HG03432 (cell line): ENCODE data around the gene EPOP.

Experiments
- ATAC-seq: cut with Tn5 transposase; IDR thresholded peaks from one replicate; pipeline ENCODE4 v1.9.1; 2021; ENCODE audit warnings: mild to moderate bottlenecking, moderate library complexity; ENCODE audit not compliant: unreplicated experiment

EPOP gene

DNA sequence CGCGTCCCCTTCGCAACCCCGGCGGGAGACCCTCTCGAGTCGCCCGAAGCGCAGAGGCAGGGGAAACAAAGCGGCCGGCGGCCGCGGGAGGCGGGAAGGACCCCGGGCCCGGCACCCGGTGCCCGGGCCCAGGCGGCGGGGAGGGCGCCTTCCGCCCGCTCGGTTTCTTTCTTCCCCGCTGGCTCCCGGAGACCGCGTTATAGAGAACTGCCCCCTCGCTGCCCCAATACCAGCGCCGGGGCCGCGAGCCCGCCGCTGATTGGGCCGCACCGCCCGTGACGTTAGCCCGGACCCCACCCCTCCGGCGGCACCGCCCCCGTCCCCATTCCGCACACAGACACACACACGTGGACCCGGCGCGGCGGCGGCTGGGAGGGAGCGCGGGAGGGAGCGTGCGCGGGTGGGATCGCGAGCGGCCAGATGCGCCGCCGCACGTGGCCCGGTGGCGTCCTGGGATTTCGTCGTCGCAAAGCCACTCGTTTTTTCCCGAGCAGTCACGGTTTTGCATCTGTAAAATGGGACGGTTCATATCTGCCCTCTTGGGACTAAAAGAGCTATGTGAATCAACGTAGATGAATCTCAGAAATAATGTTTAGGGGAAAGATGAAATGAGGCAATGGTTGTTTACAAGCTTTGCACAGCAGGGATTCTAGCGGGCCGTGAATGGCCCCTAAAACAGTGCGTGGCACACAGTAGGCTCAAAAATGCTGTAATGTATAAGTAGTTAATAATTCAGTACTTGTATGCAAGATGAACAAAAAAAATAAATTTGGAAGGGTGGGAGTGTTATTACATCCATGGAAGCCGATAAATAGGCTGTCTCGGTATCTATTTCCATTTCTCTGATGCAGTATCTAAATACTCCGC, at the start of gene EPOP:
Gene EPOP (minus strand): TSS at position 209 of the 867 bp plus-strand sequence. CDS start 462 bp downstream, outside the sequence.
- ATAC-seq: peak; percentile 84

DNA sequence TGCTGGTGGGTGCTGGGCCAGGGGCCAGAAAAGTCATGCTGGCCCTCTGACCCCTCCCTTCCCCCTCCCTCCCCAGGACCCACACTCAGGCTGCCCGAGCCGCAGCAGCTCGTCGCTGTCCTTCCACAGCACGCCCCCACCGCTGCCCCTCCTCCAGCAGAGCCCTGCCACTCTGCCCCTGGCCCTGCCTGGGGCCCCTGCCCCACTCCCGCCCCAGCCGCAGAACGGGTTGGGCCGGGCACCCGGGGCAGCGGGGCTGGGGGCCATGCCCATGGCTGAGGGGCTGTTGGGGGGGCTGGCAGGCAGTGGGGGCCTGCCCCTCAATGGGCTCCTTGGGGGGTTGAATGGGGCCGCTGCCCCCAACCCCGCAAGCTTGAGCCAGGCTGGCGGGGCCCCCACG, 47.0 kb upstream of the EPOP start:
- ATAC-seq: no peak

DNA sequence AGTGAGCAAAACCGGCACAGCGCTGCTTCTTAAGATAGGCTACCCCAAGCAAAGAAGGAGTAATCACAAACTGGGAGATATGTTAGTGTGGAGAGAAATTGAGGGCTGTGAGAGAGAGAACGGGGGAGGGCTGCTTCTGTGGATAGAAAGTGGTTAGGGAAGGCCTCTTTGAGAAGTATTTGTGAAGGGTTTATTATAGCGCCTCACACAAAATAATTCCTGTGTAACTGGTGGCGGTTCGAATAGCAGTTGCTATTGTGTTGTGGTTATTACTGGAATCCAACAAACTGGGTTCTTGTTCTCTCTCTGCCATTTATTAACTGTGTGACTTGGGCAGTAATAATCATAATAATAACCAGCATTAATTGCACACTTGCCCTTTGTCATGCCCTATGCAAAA, 46.2 kb upstream of the EPOP start:
- ATAC-seq: no peak

DNA sequence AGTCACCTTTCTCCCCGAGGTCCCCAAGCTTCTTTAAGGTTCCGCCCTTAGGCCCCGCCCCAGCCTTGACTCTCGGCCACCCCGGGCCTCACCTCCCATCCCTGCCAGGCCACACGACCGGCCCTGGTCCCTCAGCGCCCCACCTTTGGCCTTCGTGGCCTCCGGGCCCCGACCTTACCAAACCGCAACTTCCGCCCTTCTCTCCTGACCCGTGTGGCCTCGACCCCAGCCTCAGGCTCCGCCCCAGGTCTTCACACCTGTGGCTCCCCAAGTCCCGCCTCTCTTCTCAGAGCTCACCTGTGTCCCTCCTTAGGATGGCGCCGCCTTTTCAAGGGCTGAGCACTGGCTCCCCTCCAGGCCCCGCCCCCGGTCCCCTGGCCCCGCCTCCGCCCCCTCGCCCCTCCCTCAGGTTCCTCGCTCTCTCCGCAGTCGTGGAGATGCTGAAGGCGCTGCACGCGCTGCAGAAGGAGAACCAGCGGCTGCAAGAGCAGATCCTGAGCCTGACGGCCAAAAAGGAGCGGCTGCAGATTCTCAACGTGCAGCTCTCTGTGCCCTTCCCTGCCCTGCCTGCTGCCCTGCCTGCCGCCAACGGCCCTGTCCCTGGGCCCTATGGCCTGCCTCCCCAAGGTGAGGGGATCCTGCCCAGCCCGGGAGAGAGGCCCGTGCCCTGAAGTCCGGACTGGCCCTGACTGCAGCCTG, 45.3 kb upstream of the EPOP start:
- no peak for ATAC-seq

DNA sequence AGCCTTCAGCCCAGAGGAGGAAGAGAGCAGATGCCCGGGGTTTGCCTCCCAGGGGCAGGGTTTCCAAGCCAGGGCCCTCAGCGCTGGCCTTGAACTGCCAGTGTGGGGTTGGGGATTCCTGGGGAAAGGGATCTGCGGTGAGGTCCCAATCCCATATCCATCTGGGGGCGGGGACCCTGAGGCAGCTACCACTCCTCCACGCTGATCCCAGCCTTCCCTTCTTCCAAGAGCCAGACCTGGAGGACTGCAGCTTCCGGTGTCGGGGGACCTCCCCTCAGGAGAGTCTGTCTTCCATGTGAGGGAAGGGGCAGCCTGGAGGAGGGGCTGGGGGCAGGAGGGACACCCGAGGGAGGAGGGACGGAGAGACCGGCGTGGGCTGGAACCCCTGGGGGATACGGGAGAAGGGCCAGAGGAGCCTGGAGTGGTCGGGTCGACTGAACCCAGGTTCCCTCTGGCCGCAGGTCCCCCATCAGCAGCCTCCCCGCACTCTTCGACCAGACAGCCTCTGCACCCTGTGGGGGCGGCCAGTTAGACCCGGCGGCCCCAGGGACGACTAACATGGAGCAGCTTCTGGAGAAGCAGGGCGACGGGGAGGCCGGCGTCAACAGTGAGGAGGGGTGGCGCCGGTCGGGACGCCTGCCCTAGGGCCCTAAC, 44.7 kb upstream of the EPOP start:
- no peak for ATAC-seq

DNA sequence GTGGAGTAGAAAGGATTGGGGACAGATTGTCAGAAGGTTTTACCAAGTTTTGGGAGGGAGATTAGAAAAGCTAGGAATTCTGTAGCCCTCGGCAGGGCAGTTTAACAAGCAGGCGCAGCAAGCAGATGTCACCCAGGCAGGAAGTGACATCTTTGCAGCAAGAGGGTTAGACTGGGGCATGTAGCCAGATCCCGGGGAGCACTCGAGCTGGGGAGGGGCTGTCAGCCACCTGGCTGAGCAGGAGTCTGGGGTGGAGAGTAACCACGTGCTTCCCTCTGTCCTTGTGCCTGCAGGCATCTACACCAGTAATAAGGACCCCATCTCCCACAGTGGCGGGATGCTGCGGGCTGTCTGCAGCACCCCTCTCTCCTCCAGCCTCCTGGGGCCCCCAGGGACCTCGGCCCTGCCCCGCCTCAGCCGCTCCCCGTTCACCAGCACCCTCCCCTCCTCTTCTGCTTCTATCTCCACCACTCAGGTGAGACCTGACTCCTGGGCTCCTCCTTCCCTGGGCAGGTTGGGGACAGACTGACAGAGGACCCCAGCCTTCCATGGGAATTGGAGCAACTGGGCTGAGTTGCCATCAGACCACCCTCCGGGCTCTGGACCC, 42.5 kb upstream of the EPOP start:
- ATAC-seq: no peak

DNA sequence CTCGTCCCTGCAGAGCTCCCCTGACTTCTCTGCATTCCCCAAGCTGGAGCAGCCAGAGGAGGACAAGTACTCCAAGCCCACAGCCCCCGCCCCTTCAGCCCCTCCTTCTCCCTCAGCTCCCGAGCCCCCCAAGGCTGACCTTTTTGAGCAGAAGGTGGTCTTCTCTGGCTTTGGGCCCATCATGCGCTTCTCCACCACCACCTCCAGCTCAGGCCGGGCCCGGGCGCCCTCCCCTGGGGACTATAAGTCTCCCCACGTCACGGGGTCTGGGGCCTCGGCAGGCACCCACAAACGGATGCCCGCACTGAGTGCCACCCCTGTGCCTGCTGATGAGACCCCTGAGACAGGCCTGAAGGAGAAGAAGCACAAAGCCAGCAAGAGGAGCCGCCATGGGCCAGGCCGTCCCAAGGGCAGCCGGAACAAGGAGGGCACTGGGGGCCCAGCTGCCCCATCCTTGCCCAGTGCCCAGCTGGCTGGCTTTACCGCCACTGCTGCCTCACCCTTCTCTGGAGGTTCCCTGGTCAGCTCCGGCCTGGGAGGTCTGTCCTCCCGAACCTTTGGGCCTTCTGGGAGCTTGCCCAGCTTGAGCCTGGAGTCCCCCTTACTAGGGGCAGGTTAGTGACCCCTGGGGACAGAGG, 41.7 kb upstream of the EPOP start:
- ATAC-seq: no peak

DNA sequence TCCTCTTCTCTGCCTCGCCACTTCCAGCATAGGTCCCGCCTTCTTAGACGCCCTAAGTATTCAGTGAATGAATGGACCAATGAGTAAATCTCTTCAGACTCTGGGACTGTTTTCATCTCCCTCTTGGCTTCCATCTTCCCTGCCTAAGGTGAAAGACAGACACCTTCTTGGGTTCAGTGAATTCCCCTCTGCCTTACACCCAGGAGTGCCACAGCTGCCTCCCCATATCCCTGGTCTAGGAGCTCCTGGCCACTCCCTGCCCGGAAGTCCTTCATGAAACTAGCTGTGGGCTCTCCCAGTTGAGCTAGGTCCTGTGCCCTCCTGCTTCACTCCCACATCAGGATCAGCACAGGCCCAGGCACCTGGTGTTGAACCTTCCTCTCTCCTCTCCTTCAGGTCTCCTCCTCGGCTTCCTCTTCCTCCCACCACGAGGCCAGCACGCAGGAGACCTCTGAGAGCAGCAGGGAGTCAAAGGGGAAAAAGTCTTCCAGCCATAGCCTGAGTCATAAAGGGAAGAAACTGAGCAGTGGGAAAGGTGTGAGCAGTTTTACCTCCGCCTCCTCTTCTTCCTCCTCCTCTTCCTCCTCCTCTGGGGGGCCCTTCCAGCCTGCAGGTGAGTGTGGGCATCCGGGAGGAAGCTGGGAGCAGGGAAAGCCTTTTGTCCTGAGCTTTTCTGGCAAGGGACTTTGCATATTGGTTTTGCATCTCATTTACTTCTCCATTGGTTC, 40.6 kb upstream of the EPOP start:
- no peak for ATAC-seq

DNA sequence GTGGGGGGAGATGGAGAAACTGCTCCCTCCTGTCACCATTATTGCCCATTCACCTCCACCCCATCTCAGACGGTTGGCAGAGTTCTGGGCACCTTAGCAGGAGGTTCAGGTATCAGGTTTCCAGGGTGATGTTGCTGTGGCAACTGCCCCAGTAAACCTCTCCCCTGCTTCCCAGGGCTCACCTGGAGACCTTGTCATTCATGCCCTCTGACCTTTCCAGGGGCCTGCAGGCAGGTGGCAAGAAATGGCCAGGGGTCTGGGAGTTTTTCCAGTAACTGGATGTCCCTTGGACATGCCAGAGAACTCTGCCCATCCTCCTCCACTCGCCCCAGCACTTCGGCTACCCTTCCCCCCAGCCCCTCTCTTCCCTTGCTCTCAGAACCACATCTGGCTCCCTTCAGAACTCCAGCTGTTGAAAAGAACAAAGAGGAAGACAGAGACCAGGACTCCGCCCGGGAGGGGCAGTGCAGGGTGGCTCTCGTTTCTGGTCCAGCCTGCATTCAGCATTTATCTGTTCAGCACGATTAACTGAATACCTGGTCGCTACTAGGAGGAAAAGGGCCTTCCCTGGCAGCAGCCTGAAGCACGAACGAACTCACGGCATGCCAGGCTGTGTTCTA, 38.8 kb upstream of the EPOP start:
- no peak for ATAC-seq

DNA sequence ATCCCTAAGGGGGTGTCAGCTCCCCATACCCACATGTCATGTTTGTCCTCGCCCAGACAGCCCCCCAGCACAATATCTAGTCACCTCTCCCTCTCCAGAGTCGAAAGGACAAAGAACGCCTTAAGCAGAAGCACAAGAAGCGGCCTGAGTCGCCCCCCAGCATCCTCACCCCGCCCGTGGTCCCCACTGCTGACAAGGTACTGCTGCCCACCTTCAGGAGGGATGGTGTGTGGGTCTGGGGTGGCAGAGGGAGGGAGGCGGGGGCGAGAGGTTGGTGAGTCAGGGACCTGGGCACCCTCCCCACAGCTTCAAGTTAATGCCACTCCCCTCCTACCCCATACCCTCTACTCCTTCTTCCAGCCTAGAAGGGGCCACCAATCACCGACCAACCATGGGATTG, 37.8 kb upstream of the EPOP start:
- no peak for ATAC-seq

DNA sequence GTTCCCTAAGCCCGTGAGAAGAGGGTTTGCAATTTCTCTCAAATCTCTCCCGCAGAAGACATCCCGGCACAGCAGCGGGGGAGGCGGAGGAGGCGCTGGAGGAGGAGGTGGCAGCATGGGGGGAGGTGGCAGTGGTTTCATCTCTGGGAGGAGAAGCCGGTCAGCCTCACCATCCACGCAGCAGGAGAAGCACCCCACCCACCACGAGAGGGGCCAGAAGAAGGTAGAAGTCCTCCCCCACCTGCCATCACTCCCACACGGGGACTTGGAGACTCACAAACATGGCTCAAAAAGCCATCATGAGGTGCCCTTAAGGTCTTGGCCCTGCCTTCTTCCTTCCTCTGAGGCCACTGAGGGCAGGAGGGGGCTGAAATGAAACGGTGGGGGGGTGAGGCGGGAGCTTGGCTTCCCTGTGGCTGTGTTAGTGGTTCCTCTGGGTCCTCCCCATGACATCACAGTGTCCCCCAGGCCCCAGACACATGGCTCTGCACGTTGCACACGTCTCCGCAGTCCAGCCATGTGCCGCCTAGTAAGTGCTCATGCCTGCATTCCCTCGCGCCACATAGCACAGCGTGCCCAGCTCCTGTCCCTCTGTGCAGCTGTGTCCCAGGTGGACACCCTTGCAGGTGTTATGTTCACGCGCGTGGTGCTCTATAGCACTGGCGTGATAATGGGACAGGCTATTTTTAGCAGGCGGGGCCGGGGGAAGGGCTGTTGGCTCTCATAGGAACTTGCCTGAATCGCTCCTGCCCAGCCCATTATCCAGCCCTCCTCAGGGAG, 37.2 kb upstream of the EPOP start:
- ATAC-seq: no peak

DNA sequence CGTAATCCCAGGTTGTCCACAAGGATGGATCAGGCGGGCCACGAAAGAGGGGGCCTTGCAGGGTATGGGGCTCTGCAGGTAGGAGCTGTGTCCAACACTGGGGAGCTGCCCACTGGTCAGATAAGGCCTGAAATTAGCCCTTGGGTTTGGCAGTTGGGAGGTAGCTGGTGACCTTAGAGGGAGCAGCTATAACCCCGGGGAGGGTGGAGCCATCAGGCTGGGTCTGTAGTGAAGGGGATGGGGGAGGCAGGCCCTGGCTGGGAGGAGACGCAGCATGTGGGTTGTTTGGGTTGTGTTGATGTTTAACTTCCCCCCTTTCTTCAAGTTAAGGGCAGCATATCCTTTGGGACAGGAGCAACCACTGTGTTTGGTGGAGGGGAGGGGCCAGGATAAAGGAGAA, 36.2 kb upstream of the EPOP start:
- ATAC-seq: no peak

DNA sequence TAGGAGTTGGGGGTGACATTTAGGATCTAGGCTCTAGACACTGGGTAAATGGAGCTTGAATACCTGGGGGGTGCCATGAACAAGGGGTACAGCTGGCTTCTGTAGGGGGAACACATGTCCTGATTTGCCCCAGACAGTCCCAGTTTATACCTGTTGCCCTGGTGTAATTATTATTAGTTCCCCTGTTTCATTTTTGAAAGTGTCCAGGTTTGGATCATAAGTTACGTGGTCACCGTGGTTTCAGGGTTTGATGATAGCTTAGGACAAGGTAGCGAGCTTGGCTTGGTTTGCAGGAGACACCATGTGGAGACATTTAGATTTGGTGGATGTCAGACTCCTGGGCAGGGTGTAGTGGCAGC, 35.8 kb upstream of the EPOP start:
- no peak for ATAC-seq

DNA sequence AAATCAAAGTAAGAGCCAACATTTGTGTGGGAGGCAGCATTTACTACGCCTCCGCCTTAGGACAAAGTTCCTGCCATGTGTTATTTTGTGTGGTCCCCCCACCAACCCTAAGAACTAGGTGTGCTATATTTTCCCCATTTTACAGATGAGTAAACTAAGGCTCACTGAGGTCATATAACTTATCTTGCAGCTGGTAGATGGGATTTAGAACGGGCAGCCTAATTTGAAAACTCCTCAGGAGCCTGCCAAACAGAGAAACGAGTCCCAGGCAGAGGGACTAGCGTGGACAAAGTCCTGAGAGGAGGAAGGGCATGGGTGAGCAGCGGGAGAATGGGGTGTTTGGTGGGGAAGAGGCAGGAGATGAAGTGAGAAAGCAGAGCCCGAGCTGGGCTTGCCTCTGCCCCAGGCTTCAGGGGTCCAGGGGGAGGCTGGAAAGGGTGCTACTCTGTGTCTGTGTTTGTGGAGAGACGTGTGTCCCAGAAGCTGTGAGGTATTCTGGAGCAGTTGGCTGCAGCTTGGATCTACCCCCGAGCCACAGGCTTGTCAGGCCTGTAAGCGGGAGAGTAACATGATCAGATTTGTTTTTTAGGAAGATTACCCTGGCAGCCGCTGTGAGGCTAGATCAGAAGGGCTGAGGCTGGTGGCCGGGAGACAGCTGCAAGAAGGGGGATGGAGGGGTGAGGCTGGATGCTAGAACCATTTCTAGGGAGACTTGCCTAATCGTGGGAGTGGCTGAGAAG, 35.3 kb upstream of the EPOP start:
- ATAC-seq: no peak

DNA sequence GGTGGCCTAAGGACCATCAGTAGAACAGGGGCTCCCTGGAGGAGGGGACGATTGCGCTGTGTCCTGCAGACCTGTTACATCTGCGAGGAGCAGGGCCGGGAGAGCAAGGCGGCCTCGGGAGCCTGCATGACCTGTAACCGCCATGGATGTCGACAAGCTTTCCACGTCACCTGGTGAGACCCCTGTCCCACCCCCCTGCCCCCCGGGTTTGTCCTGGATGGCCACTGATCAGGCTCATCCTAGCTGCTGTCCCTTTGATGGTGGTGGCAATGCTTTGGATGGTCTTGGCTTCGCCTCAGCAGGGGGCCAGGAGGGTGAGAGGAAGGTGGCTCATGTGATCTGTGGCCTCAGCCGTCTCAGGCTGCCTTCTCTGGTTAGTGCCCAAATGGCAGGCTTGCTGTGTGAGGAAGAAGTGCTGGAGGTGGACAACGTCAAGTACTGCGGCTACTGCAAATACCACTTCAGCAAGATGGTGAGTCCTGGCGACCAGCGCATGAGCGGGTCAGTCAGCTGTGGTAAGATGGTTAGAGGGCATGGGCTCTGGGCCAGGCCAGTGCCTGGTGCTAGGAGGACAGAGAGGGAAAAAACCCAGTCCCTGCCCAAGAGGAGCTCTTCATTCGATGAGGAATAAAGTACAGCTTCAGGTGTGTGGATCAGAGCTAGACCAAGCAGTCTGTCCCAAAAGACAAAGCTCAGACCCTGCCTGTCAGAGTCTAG, 34.5 kb upstream of the EPOP start:
- ATAC-seq: no peak

DNA sequence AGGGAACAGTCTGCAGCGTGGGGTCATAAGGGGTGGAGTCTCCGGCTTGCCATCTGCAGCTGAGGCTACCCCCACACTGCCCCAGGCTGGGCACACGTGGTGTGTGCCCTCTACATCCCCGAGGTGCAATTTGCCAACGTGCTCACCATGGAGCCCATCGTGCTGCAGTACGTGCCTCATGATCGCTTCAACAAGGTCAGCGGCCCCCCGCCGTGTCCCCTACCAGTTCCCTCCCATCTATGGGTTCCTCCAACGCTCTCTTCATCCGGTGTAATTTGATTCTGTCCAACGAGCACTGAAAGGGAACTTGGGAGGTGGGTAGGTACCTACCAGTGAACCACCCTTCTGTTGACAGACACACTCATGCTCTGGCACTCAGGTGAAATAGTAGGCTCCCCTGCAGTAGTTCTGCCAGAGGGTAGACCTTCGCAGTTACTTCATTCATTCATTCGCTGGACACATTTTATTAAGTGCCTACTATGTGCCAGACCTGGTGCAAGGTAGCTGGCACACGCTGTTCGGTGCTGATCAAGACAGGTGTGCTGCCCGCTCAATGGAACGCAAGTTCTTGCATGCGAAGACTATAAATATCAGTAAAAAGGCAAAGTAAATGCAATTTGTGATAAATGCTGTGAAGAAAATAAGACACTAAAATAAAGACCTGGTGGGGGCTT, 33.1 kb upstream of the EPOP start:
- ATAC-seq: no peak

DNA sequence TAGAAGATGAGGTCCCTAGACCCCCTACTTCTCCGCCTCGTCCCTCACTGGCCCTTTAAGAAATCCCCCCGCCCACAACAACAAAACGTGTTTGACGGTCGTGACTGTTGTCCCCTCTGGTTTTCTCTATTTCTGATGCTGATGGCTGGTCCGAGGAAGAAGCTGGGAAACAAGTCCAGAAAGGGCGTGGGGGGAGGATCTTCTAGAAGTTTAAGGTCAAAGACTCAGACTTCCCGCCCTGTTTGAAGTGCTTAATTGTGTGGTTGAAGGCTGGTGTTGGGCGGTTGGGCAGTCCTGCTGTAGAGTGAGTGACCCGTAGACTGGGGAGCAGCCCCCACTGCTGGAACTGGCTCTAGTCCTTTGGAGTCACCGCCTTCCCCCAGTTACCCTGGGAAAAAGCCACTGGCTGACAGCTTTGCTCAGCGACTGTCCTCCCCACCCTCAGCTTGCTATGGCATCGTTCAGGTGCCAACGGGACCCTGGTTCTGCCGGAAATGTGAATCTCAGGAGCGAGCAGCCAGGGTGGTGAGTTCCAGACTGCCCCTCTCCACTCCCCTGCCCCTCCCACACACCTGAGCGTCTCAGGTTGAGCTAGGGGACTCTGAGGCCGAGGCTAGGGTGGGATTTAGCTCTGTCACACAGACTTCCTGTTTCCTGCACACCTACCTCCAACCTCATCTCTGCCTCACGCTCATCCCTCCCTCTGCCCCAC, 31.9 kb upstream of the EPOP start:
- no peak for ATAC-seq
